ENCODE data around the gene AKT3.

The AKT3 gene

GRCh38 chr1:243719476-243719875 lies 130.6 kb downstream of the AKT3 start:
- Histone ChIP-seq H3K27ac (no peak overlapping the region), H3K4me3 (no peak overlapping the region), H3K9me3 (no peaks in the 10 kb centered on the region), H3K27me3 (no peaks in the 10 kb centered on the region), H3K4me1 (peaks cover 0 to 84% (median 18%) of the 10 kb centered on the region in 4 donors), H3K36me3 (no peaks in the 10 kb centered on the region)
- no peak for TF ChIP-seq CTCF (IDR thresholded peaks at IDR 0.05)
- intact Hi-C loops (cut with DNase I; ENCODE audit: low total_unique reads), result no loop called here
- DNase-seq, result no peak

GRCh38 chr1:243718893-243719292 lies 131.2 kb downstream of the AKT3 start:
- Histone ChIP-seq H3K27me3 (no peaks in the 10 kb centered on the region), H3K4me3 (no peak overlapping the region), H3K9me3 (no peaks in the 10 kb centered on the region), H3K27ac (no peak overlapping the region), H3K4me1 (peaks cover 0 to 89% (median 18%) of the 10 kb centered on the region in 4 donors), H3K36me3 (no peaks in the 10 kb centered on the region)
- intact Hi-C loops (cut with DNase I; ENCODE audit: low total_unique reads), result no loop called here
- no peak for TF ChIP-seq CTCF (IDR thresholded peaks at IDR 0.05)
- DNase-seq, result no peak

- Histone ChIP-seq H3K4me3 (no peak overlapping the region), H3K27ac (no peak overlapping the region), H3K36me3 (no peaks in the 10 kb centered on the region), H3K4me1 (peaks cover 0 to 90% (median 15%) of the 10 kb centered on the region in 4 donors), H3K27me3 (no peaks in the 10 kb centered on the region), H3K9me3 (no peaks in the 10 kb centered on the region)
- intact Hi-C loops (cut with DNase I; ENCODE audit: low total_unique reads), result no loop called here
- no peak for DNase-seq
- no peak for TF ChIP-seq CTCF (IDR thresholded peaks at IDR 0.05)
Observed at GRCh38 chr1:243718022-243718421, 132.0 kb downstream of the AKT3 start.

GRCh38 chr1:243716906-243717305 lies 133.1 kb downstream of the AKT3 start:
- intact Hi-C loops (cut with DNase I; ENCODE audit: low total_unique reads), result no loop called here
- no peaks in the 10 kb centered on the region for H3K9me3 ChIP-seq
- TF ChIP-seq CTCF (IDR thresholded peaks at IDR 0.05), result no peak
- no peak overlapping the region for H3K4me3 ChIP-seq
- H3K36me3 ChIP-seq, result no peaks in the 10 kb centered on the region
- no peaks in the 10 kb centered on the region for H3K27me3 ChIP-seq
- DNase-seq, result no peak
- H3K4me1 ChIP-seq, result peaks cover 0 to 90% (median 13%) of the 10 kb centered on the region in 4 donors
- H3K27ac ChIP-seq, result no peak overlapping the region

- H3K4me1 ChIP-seq, result peaks cover 0 to 90% (median 16%) of the 10 kb centered on the region in 4 donors
Observed at GRCh38 chr1:243715285-243715684, 134.8 kb downstream of the AKT3 start.

More at GRCh38 chr1:243715285-243715684, 134.8 kb downstream of the AKT3 start:
- Histone ChIP-seq H3K4me3 (no peak overlapping the region), H3K27ac (no peak overlapping the region), H3K27me3 (no peaks in the 10 kb centered on the region), H3K36me3 (no peaks in the 10 kb centered on the region), H3K9me3 (no peaks in the 10 kb centered on the region)
- intact Hi-C loops (cut with DNase I; ENCODE audit: low total_unique reads), result no loop called here
- DNase-seq, result no peak
- TF ChIP-seq CTCF (IDR thresholded peaks at IDR 0.05), result no peak

Data from tibial artery (tissue), 4 donors.